GM12801 (cell line): ENCODE data around the gene KIT.

Experiments
- CTCF ChIP-seq: IDR thresholded peaks from one replicate; pipeline ENCODE4 v1.5.1; 2011; ENCODE audit warnings: control low read depth; ENCODE audit not compliant: insufficient read length; ENCODE audit errors: extremely low read depth

The KIT gene

GRCh38 chr4:54654753-54655152 lies 3.0 kb upstream of the KIT start:
- no peak for TF ChIP-seq CTCF

- no peak for TF ChIP-seq CTCF
Measured at GRCh38 chr4:54657185-54657550, 589 bp upstream of the KIT start.

- no peak for TF ChIP-seq CTCF
Measured at GRCh38 chr4:54658252-54659093, 716 bp downstream of the KIT start.

- no peak for TF ChIP-seq CTCF
Measured at GRCh38 chr4:54659313-54659712, 1.6 kb downstream of the KIT start.

GRCh38 chr4:54659749-54660535 lies 2.2 kb downstream of the KIT start:
- no peak for TF ChIP-seq CTCF

GRCh38 chr4:54660591-54660990 lies 2.8 kb downstream of the KIT start:
- no peak for TF ChIP-seq CTCF

GRCh38 chr4:54661169-54661568 lies 3.4 kb downstream of the KIT start:
- TF ChIP-seq CTCF, result no peak
